Right lung (tissue), 5 donors: Measurements from ENCODE around the gene JAK3. TPM values are rescaled to one million over a fixed set of nuclear protein-coding genes. Genes with fewer than 3 reads are reported as not detected.

Source experiments
- DNase-seq, 2 donors: peaks; one replicate each; pipeline ENCODE4 v3.0.0-alpha.2; 2013
- polyA plus RNA-seq, 5 donors: library from polyadenylated mRNA; unstranded; fragments of 120-200 nt; gene quantifications; one replicate each; pipeline versions ENCODE4 v1.2.1 to v1.2.3, GENCODE V29; 2013; ENCODE audit warnings: inconsistent platforms in 1 of 5, low replicate concordance in 1 of 5; ENCODE audit not compliant: insufficient read length in 5 of 5, insufficient read depth in 1 of 5

Gene JAK3
- polyA plus RNA-seq, 5 donors = 1.9 to 3.4 (median 2.8) TPM

DNA sequence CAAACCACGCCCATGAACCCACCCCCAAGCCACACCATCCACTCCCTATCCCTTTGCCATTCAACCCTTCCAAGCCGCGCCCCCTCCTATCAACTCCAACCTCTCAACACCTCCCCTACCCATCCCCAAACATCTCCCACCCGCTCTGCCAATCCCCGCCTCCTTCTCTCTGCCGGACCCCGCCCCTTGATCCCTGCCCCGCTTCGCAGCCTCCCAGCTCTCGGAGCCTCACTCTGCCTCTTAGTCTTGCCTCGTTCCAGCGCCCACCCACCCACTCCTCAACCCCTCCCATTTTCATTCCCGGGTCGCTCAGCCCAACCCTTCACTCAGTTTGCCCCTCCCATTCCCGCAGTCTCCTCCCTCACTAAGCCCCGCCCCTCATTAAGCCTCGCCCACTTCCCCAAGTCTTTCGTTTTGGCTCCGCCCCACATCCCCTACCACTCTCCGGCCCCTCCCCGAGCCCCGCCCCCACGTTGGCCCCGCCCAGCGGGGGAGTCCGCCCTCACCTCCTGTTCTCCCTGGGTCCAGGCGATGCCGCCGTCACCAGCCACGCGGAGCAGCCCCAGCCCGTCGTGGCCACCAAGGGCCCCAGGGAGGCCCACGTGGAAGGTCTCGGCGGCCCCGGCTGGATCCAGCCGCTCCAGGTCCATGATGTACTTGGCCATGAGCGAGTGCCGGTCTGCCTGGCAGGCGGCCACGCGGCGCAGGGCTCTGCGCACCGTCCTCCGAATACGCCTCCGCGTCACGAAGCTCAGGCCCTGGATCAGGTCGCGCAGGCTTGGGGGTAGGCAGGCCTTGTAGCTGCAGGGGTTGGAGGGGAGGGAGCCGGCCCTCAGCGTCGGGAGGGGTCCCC lies 5.7 kb downstream of the JAK3 start:
- peak in 1 of 2 donors; percentile 42 for DNase-seq

DNA sequence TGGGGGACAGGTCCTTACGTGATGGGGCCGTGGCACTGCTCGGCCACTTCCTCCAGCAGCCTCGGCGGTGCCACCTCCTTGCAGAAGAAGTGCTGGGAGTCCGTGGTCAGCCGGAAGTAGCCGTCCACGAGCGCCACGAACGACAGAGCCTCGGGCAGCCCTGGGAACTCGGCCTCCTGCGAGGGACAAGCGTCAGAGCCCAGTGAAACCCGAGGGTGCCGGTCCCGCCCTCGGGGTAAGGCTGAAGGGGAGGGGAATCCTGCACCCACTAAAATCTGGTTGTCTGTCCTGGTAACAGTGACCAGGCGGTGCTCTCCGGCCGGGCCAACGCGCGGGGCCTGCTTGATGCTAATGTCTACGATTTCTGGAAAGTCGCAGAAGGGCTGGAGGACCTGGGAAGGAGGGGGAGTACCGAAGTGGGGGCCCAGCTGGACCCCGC lies 6.4 kb downstream of the JAK3 start:
- no peak for DNase-seq

DNA sequence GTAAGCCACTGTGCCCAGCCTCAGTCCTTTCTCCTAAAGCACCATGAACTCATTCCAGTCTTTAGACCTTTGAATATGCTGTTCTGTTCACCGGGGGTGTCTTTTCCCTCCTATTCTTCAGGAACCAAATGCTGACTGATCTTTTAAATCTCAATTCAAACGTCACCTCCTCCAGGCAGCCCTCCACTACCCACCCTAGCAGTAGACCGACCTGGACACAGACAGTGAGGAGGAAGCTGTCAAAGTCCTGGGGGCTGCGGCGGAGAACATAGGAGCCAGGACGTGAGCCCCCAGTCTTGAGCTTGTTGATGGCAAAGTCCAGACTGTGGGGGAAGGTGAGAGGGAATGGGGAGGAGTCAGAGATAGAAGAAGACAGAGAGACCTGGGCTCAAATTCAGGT lies 7.8 kb downstream of the JAK3 start:
- no peak for DNase-seq

DNA sequence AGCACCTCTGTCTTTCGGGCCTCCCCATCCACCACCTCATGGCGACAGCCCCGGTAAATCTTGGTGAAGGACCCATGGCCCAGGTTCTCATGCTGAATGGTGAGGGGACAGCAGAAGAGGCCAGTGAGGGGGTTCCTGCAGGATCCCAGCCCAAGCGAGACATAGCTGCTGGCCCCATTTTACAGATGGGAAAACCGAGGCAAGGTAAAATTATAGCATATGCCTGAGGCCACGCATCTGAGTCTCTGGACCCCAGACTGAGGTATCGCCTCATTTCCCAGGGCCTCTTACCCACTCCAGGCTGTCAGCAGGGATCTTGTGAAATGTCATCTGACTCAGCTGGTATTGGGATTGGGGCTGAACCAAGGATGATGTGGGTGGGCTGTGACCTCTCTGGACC lies 9.8 kb downstream of the JAK3 start:
- no peak for DNase-seq

DNA sequence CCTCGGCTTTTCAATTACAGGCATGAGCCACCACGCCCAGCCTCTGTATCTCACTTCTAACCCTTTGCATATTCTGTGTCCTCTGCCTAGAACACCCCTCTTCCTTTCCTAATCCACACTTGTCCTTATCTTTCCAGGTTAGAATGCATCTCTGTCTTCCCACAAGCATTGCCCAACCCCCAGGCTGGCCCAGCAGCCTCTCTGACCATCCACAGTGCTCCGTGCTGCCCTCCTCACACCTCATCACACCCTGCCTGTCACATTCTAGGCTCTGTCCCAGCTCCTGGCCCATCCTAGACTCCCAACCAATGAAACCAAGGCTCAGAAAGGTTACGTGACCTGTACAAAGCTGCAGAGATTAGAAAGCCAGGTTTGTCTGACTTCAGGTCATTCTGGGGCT lies 11.3 kb downstream of the JAK3 start:
- DNase-seq = no peak

DNA sequence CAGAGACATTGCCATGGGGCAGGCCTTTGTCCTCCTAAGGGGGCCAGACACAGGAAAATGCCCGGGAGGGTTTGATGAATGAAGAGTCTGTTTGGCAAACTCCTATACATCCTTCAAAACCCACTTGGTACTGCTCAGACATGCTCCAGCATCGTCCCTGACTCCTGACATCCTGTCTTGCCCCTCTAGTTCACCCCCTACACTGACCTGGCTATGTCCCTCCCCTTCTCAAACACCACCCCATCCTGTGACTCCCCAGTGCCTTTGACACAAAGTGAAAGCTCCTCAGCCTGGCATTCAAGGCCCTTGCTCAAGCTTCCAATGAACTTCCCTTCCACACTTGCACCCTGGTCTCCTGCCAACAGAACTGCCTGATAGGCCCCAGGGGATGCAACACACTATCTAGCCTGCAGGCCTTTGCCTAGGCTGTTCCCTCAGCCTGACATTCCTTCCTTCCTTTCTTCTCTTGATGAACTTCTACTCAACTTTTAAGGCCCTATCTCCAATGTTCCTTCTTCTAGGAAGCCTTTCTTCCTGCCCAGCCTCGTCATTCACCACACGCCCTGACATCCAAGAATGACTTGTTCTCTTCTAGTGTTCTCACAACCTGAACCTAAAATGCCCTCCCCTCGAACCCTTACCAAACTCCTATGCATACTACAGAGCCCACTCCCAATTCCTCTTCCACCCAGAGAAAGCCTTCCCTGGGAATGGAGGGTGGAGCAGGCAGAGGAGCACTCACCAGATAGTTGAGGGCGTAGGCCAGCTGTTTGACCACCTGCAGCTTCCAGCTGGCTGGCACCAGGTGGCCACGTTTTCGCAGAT lies 12.4 kb downstream of the JAK3 start:
- no peak for DNase-seq

DNA sequence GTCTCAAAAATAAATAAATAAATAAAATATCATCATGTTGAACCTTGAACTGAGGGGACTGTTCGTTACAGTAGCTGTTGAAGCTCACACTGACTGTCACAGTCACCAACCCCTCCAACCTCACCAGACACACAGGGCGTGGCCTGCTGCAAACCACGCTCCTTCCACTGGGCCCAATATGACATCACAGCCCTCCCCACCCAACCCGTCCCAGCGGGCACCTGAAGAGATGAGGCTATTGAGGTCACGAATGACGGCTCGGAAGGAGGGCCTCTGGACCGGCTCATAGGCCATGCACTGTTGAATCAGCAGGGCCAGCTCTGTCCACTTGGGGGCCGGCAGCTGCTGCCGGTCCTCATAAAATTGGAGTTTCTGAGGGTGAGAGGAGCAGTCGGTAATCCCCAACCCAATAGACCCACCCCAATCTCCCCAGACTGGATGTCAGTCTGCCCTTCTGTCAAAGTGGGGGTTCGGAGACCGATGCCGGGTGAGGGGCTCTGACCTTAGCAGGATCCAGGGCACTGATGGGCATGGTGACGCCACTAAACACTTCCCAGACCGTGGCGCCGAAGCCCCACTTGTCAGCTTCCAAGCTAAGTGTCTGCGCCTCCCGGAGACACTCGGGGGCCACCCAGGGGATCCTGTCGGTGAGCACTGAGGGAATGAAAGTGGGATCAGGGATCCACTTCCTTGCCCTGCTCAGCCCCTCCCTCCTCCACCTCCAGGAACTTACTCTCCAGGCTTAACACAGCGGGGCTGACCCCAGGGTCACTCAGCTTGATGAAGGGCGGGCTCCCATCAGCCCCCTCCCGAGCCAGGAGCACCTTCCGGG lies 13.2 kb downstream of the JAK3 start:
- DNase-seq = no peak

DNA sequence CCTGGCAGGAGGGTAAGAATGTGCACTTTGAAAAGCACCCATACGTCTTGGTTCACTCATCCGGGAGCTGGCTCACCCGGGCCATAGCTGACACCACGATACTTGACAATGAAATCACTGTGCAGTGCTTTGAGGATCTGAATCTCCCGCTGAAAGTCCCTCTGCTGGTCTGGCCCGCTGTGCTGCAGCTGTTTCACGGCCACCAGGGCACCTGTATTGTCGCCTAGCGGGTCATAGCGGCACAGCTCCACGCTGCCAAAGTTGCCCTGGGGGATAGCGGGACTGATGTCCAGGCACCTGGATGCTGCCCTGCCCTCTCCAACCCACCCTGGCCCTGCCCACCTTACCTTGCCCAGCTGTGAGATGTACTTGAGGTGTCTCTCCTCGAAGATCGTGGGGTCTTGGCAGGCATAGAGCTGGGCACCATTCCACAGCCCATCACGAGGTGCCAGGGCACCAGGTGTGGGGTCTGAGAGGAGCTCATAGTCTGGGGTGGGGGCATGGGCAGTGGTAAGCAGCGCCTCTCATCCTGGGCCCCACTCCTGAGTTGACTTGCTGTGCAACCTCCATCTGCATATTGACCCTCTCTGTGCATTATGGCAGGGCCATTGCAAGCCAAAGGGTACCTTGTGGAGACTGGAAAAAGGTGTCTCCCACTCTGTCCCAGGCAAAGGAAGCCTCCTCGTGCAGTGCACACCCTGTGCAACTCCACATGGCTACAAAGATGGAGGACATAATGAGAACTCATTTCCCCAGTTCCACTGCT lies 15.2 kb downstream of the JAK3 start:
- DNase-seq = no peak

DNA sequence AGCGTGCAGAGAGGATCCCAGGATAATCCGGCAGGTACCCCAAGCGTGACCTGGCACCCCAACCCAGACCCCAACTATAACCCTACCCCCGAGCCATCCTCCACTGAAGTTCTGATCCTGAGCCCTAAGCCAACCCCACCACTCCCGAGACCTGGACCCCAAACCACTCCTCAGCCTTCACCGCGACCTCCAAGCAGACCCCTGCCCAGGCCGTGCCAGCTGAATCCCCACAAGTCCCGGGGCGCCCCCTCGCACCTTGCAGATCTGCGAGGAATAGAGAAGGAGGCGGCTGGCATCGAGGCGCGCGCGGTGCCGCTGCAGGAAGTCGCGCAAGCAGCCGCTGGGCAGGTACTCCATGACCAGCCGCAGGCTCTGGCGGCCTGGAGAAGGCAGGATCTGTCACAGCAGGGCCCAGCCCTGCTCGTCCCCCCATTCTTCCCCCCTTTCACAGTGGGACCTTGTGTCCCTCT lies 16.3 kb downstream of the JAK3 start:
- no peak for DNase-seq

DNA sequence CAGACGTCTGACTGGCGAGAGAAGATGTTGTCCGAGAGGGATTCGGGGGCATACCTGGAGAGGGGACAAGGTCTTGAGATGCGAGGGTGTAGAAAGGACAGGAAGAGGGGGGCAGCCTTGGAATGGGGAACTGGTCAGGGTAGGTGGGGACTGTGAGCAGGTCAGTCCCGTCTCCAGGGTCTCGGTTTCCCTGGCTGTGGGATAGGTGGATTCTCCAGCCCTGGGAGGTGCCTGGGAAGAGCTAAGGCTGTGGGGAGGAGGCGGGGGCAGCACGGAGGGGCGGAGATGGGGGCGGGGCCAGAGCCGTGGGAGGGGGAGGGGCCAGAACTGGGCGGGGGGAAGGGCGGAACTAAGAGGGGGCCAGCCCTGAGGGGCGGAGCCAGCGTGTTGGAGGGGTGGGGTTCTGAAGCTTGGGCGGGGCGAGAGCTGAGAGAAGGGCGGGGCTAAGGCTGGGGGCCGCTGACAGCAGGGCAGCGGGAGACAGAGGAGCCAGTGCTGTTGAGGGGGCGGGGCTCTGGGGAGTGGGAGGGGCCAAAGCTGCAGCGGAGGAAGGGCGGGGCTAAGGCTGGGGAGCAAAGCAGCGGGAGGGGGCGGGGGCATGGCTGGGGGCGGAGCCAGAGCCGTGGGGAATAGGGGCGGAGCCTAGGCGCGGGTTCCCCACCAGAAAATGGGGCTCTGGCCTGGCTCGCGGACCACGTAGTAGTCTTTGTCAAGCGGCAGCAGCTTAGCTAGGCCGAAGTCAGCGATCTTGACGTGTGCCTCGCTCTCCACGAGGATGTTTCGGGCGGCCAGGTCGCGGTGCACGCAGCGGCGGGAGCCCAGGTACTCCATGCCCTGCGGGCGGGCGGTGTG lies 17.0 kb downstream of the JAK3 start:
- no peak for DNase-seq

DNA sequence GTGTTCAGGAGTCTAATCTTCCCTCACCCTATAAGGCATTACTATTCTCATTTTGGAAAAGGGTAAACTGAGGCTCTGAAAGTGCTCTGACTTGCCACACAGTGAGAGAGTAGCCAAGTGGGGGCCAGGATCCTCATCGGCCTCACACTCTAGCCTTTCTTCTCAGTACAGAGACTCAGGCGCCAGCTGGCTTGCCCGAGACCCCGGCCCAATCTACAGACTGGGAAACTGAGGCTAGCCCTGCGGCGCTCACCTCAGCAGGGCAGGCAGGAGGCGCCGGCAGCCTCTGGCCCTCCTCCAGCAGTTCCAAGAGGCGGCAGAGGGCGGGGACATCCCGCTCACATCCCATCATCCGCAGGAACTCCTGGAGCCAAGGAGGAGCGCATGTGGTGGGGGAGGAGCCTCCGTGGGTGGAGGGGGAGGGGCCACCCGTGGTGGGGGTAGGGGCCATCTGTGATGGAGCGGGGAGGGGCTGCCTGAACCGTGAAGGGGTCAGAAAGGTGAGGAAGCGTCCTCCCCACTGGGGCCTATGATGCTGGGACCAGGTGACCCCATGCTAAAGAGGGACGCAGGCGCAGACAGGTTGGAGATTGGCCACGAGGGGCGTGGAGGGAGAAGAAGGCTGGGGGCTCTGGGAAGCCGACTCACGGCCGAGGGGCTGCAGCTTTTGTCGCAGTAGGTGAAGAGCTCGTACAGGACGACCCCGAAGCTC lies 17.8 kb downstream of the JAK3 start:
- DNase-seq = no peak

DNA sequence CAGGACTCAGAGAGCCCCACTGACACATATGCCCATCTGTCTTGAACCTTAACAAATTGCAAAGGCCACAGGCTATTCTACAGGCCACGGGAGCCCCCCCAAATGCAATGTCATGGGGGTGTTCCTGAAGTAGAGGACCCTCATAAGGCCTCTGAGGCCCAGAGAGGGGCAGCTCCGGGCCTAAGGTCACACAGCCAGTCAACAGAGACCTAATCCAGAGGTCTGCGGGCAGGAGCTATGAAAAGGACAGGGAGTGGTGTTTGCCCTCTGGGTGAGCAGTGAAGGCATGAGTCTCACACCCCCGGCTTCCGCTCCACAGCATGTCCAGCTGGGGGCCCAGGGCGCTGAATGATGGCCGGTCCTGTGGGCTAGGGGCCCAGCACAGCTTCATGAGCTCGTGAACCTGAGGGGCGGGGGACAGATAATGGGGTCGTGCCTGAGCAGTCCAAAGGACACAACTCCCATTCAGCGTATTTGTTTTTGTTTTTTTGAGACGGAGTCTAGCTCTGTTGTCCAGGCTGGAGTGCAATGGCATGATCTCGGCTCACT lies 21.2 kb downstream of the JAK3 start:
- DNase-seq = no peak

DNA sequence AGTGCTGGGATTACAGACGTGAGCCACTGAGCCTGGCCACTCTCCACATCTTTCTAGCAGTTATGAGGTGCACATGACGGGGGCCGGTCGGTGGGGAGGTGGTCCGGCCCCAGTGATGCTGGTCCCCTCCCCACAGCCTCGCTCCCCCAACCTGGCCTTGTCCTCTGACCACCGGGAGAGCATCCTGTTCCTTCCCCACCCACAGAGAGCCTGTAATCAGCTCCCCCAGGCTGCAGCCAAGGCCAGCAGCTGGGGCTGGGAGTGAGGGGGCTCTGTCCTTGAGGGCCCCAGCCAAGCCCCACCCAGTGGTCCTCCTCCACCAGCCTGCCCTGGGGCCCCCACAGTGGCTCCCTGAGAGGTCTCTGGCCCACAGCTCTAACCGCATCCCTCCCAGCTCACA lies 23.4 kb downstream of the JAK3 start:
- DNase-seq = no peak

DNA sequence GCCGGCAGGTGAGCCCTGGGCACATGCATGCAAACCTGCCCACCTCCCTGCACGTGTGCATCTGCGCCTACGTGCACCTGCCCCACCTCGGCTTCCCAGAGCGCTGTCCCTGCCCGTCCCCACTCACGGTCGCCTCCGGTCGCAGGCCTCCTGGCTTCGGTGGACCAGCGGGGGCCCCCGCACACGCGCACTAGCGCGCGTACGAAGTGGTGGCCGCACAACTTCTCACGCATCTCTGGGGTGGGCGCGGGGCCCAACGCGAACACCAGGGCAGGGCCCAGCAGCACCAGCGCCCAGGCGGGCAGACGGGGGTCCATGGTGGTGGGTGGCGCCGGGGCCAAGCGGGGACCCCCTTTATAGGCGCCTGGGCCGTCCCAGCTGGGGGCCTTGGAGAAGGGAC lies 26.6 kb downstream of the JAK3 start, which contains the start of gene INSL3:
TSS of gene INSL3 (minus strand) at position 330 of the 400 bp plus-strand sequence. CDS start at position 317, 13 bp downstream.
- DNase-seq = no peak

DNA sequence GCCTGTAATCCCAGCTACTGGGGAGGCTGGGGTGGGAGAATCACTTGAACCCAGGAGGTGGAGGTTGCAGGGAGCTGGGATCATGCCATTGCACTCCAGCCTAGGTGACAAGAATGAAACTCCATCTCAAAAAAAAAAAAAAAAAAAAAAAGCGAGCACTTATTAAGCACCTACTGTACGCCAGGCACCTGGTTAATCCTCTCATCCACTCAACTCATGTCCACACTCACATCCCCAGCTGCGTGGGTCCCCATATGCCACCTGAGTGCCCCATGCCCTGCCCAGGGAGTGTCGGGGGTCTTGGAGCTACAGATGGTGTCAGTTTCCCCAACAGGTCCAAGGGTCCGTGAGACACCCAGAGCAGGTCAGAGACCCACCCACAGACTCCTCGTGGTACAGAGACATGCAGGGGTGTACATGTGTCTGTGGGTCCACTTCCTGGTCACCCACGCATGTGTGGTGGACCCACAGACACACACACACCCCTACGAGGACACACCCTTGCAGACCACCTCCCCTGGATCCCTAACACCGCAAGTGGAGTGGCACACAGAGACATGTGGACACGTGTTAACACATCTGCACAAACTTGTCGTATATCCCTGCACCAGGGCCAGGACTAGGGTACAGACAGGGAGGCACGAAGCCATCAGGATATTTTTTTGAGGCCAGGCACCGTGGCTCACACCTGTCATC lies 30.0 kb downstream of the JAK3 start:
- no peak for DNase-seq

DNA sequence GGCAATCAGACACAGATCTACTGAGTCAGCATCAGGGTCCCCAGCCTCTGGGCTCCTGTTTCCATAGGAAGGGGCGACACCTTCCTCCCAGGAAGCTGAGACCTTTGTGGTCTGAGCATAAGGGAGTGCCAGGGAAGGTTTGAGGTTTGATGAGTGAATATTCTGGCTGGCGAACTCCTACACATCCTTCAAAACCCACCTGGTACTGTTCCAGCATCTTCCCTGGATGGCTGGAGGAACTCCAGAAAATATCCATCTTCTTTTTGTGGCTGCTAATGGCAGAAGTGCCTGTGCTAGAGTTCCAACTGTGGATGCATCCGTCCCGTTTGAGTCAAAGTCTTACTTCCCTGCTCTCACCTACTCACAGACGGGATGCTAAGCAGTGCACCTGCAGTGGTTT lies 35.7 kb downstream of the JAK3 start:
- DNase-seq = no peak

DNA sequence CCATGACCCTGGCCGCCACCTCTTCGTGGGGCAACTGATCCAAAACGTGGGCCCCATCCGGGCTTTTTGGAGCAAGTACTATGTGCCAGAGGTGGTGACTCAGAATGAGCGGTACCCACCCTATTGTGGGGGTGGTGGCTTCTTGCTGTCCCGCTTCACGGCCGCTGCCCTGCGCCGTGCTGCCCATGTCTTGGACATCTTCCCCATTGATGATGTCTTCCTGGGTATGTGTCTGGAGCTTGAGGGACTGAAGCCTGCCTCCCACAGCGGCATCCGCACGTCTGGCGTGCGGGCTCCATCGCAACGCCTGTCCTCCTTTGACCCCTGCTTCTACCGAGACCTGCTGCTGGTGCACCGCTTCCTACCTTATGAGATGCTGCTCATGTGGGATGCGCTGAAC lies 36.1 kb downstream of the JAK3 start:
- no peak for DNase-seq

DNA sequence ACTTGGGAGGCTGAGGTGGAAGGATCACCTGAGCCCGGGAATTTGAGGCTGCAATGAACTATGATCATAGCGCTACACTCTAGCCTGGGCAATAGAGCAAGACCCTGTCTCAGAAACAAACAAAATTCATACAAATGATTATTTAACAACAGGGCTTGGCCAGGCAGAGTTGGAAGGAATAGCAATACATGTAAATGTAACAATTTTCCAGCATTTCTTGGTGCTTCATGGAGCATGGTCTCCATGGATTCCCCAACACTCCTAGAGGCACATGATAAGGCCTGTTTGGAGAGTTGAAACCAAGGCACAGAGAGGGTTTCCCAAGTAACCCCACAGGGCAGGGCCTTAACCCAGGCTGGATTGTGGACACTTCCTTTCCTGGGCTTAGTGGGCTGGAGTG lies 36.7 kb downstream of the JAK3 start:
- no peak for DNase-seq
